Panc1 (cell line): ENCODE measurements around the gene RPS6KB1. TPM values are rescaled to one million over a fixed set of nuclear protein-coding genes. Genes with fewer than 3 reads are reported as not detected.
A peak's percentile ranks its signal among the peaks of the same experiment; 100 is the strongest.

Experiments used
- ATAC-seq: fragments of 200-7000 bp; cut with Tn5 transposase; 2 replicates; pipeline ENCODE4 v1.9.1; 2020; ENCODE audit warnings: mild to moderate bottlenecking, moderate library complexity
- BruUV-seq: library from RNA; stranded (reverse); fragments of 400-500 nt; replicated peaks from 2 replicates; lab custom pipeline; 2021; lab: Mats Ljungman, UMichigan
- CTCF ChIA-PET: fragments of 300-600 bp; sonication (Branson Sonifier 250); formaldehyde crosslinking; loops from one replicate; lab custom pipeline; 2022; ENCODE audit warnings: antibody characterized with exemption; lab: Charles Lee
- POLR2A ChIA-PET: fragments of 300-600 bp; sonication (Branson Sonifier 250); formaldehyde crosslinking; loops from one replicate; lab custom pipeline; 2022; ENCODE audit warnings: antibody characterized with exemption; lab: Charles Lee
- DNase-seq: peaks from one replicate; pipeline ENCODE4 v3.0.0-alpha.2; 2010; ENCODE audit warnings: low read depth, low spot score
- H3K27ac ChIP-seq: 2 replicates; pipeline ENCODE4 v1.5.1; 2011; ENCODE audit warnings: mild to moderate bottlenecking, low read length, inconsistent platforms
- H3K27me3 ChIP-seq: fragments of 200-500 bp; sonication (Bioruptor generic); 2 replicates; pipeline ENCODE4 v1.6.0; 2014; ENCODE audit warnings: low read length, inconsistent platforms; ENCODE audit not compliant: control insufficient read depth, insufficient read depth
- H3K36me3 ChIP-seq: fragments of 200-500 bp; sonication (Bioruptor generic); 2 replicates; pipeline ENCODE4 v1.5.1; 2014; ENCODE audit warnings: inconsistent platforms, mild to moderate bottlenecking, low read length, moderate library complexity; ENCODE audit not compliant: control insufficient read depth, insufficient read depth
- H3K4me1 ChIP-seq: 2 replicates; pipeline ENCODE4 v1.5.1; 2011; ENCODE audit warnings: inconsistent platforms, mild to moderate bottlenecking, low read length, moderate library complexity; ENCODE audit not compliant: control insufficient read depth, insufficient read depth
- H3K4me3 ChIP-seq, 2 experiments: 2 replicates each; pipeline ENCODE4 v1.5.1; 2011 to 2012; ENCODE audit warnings: low read depth in 2 of 2, low read length in 2 of 2, mild to moderate bottlenecking in 2 of 2, inconsistent platforms in 1 of 2, moderate library complexity in 1 of 2
- H3K9me3 ChIP-seq: fragments of 200-500 bp; sonication (Bioruptor generic); 2 replicates; pipeline ENCODE4 v1.5.1; 2014; ENCODE audit warnings: low read depth, mild to moderate bottlenecking, inconsistent platforms, low read length, moderate library complexity; ENCODE audit not compliant: control insufficient read depth, insufficient read depth
- POLR2AphosphoS5 ChIP-seq: IDR thresholded peaks from 2 replicates; pipeline ENCODE4 v1.6.1; 2012; ENCODE audit warnings: mild to moderate bottlenecking, low read depth, low read length, moderate library complexity
- SIN3A ChIP-seq: IDR thresholded peaks from 2 replicates; pipeline ENCODE4 v1.6.1; 2012; ENCODE audit warnings: low read depth, mild to moderate bottlenecking, low read length, moderate library complexity, borderline replicate concordance; ENCODE audit not compliant: insufficient read depth
- TCF7L2 ChIP-seq: IDR thresholded peaks from 2 replicates; pipeline ENCODE4 v1.6.1; 2011; ENCODE audit warnings: mild to moderate bottlenecking, low read depth, low read length, inconsistent platforms
- in situ Hi-C: cut with HindIII; loops from 2 replicates; pipeline ENCODE4 v1.10.0; 2016; ENCODE audit warnings: low sequenced_read_pairs, low pct_unique_long_range_greater_than_20kb
- intact Hi-C: fragments of 100-400 bp; cut with micrococcal nuclease; formaldehyde crosslinking; loops from one replicate; pipeline ENCODE4 v1.10.0; 2022; ENCODE audit not compliant: unreplicated experiment
- total RNA-seq: library from RNA; stranded (reverse); gene quantifications from one replicate; pipeline ENCODE4 v1.2.1, GENCODE V29; 2021; ENCODE audit not compliant: unreplicated experiment
- TF ChIP-seq, protein P1 (sequence below): fragments of 450-650 bp; IDR thresholded peaks from 2 replicates; pipeline ENCODE4 v1.5.1; 2017; ENCODE audit warnings: mild to moderate bottlenecking
- TF ChIP-seq, protein P2 (sequence below), 2 experiments: IDR thresholded peaks; 2 replicates each; pipeline ENCODE4 v1.6.1; 2011 to 2012; ENCODE audit warnings: low read depth in 2 of 2, control low read depth in 1 of 2, low read length in 1 of 2, mild to moderate bottlenecking in 1 of 2, moderate library complexity in 1 of 2; ENCODE audit not compliant: insufficient read depth in 1 of 2

RPS6KB1 gene
- total RNA-seq, 1 experiment from 2014 or later: 34.6 TPM

DNA sequence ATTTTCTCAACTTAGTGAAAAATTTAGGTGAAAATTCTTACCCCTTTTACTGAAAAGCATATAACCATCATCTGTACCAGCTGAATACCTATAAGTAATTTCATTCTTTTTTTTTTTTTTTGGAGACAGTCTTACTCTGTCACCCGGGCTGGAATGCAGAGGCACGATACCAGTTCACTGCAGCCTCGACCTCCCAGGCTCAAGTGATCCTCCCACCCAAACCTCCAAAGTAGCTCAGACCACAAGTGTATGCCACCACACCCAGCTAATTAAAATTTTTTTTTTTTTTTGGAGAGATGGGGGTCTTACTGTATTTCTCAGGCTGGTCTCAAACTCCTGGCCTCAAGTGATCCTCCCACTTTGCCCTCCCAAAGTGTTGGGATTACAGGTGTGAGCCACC is 34.0 kb upstream of the RPS6KB1 start:
- CTCF ChIA-PET: interaction anchor here (0.7 to 1.5 kb wide), 5 partner anchors 10 to 110 kb away, joined by 3 to 5 read pairs (median 3); no protein-coding TSS in a partner anchor
- ATAC-seq (no peak), DNase-seq (no peak)
- POLR2A ChIA-PET: interaction anchor here (0.6 to 1.3 kb wide), 5 partner anchors 13 to 25 kb away, joined by 4 to 10 read pairs (median 5); no protein-coding TSS in a partner anchor
- no peak overlapping the region for H3K4me3 ChIP-seq
- H3K9me3 ChIP-seq: no peaks in the 10 kb centered on the region
- intact Hi-C loops: no loop called here
- TF ChIP-seq SIN3A (no peak), TCF7L2 (no peak), POLR2AphosphoS5 (no peak; the same call in 1 of the 2 replicates)
- TF ChIP-seq, protein P1, sequence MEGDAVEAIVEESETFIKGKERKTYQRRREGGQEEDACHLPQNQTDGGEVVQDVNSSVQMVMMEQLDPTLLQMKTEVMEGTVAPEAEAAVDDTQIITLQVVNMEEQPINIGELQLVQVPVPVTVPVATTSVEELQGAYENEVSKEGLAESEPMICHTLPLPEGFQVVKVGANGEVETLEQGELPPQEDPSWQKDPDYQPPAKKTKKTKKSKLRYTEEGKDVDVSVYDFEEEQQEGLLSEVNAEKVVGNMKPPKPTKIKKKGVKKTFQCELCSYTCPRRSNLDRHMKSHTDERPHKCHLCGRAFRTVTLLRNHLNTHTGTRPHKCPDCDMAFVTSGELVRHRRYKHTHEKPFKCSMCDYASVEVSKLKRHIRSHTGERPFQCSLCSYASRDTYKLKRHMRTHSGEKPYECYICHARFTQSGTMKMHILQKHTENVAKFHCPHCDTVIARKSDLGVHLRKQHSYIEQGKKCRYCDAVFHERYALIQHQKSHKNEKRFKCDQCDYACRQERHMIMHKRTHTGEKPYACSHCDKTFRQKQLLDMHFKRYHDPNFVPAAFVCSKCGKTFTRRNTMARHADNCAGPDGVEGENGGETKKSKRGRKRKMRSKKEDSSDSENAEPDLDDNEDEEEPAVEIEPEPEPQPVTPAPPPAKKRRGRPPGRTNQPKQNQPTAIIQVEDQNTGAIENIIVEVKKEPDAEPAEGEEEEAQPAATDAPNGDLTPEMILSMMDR: no peak
- TF ChIP-seq, protein P2, sequence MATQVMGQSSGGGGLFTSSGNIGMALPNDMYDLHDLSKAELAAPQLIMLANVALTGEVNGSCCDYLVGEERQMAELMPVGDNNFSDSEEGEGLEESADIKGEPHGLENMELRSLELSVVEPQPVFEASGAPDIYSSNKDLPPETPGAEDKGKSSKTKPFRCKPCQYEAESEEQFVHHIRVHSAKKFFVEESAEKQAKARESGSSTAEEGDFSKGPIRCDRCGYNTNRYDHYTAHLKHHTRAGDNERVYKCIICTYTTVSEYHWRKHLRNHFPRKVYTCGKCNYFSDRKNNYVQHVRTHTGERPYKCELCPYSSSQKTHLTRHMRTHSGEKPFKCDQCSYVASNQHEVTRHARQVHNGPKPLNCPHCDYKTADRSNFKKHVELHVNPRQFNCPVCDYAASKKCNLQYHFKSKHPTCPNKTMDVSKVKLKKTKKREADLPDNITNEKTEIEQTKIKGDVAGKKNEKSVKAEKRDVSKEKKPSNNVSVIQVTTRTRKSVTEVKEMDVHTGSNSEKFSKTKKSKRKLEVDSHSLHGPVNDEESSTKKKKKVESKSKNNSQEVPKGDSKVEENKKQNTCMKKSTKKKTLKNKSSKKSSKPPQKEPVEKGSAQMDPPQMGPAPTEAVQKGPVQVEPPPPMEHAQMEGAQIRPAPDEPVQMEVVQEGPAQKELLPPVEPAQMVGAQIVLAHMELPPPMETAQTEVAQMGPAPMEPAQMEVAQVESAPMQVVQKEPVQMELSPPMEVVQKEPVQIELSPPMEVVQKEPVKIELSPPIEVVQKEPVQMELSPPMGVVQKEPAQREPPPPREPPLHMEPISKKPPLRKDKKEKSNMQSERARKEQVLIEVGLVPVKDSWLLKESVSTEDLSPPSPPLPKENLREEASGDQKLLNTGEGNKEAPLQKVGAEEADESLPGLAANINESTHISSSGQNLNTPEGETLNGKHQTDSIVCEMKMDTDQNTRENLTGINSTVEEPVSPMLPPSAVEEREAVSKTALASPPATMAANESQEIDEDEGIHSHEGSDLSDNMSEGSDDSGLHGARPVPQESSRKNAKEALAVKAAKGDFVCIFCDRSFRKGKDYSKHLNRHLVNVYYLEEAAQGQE (IDR thresholded peaks at IDR 0.05; ENCODE audit: insufficient read depth in 1 of 2, low read depth in 2 of 2, low read length in 1 of 2): no peak
- H3K4me1 ChIP-seq: peaks cover 40% of the 10 kb centered on the region
- in situ Hi-C loops: no loop called here
- H3K36me3 ChIP-seq: no peaks in the 10 kb centered on the region
- H3K27ac ChIP-seq: peak overlapping the region; percentile 100
- BruUV-seq: no TSS peak
- H3K27me3 ChIP-seq: no peaks in the 10 kb centered on the region

DNA sequence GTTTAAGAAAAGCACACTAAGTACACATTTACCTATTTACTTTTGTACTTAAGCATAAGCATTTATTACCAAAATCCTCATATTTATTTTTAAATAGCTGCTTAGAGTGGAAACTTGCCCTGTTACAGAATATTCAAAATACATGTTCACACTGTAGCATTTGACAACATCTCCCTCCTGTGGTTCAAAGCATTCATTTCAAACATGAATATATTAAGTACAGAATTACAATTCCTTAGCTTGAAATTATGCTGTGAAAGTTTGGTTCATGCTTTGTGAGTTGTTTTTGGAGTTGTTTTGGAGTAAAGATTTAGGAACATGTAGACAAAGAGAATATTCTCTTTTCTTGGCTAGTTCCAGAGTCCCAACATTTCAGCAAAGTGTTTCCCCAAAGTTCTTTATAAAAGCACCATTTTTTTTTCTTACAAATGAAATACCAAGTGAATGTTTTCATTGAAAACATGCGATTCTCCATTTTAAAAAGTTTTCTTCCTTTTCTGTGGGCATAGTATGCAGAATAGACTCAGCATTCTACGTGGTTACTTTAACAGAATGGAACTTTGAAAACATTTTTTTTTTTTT is 33.4 kb upstream of the RPS6KB1 start:
- DNase-seq: no peak
- peak overlapping the region; percentile 100 for H3K27ac ChIP-seq
- ATAC-seq: peak; percentile 56
- CTCF ChIA-PET: interaction anchor here (0.7 to 1.5 kb wide), 6 partner anchors 10 to 161 kb away, joined by 3 to 5 read pairs (median 3); no protein-coding TSS in a partner anchor
- H3K4me1 ChIP-seq: peaks cover 36% of the 10 kb centered on the region
- H3K36me3 ChIP-seq: no peaks in the 10 kb centered on the region
- no peak overlapping the region for H3K4me3 ChIP-seq
- BruUV-seq: TSS peak; percentile 59
- POLR2A ChIA-PET: interaction anchor here (0.5 to 1.2 kb wide), 5 partner anchors 14 to 112 kb away, joined by 3 to 10 read pairs (median 4); no protein-coding TSS in a partner anchor
- intact Hi-C loops (no loop called here), in situ Hi-C loops (no loop called here)
- no peaks in the 10 kb centered on the region for H3K9me3 ChIP-seq
- TF ChIP-seq TCF7L2: no peak
- TF ChIP-seq, protein P2 (IDR thresholded peaks at IDR 0.05; ENCODE audit: insufficient read depth in 1 of 2, low read depth in 2 of 2, low read length in 1 of 2): no peak
- TF ChIP-seq SIN3A: no peak
- no peak; the same call in 1 of the 2 replicates for TF ChIP-seq POLR2AphosphoS5
- TF ChIP-seq, protein P1: no peak
- no peaks in the 10 kb centered on the region for H3K27me3 ChIP-seq
